ENCODE results near the gene SCT. TPM values are rescaled to one million over a fixed set of nuclear protein-coding genes. Genes with fewer than 3 reads are reported as not detected.

SCT gene
- total RNA-seq, 4 donors from 2014 or later, result not detected

DNA sequence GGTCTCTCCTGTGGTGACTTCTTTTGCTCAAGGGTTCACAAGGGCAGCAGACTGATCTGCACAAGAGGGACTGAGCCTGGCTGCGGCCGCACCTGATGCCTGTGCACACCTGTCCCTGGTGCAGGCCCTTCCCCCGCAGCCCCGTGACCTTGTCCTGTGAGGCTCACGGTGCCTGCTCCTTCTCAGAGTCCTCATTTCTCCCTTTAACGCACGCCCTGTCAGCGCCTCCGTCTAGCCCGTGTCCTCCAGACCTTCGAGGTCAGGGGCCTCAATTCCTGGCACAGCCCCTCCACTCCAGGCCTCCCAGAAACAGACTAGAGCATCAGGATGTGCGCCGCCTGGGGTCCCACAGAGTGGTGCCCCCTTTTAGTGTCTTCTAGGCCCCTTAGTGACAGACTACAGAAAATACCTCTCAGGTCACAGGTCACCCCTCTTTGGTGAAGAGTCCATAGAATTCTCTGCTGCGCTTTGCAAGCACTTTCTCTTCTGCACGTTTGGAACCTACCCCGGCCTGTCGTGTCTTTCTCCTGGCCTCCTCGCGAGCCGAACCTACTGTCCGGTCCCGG, 9.0 kb upstream of the SCT start:
- Histone ChIP-seq H3K27ac (replicated peaks in 1 of 4) (no peak overlapping the region), H3K9me3 (no peaks in the 10 kb centered on the region), H3K27me3 (peaks cover 0 to 44% (median 3%) of the 10 kb centered on the region in 4 donors), H3K36me3 (peaks cover 0 to 13% (median 3%) of the 10 kb centered on the region in 4 donors), H3K4me3 (no peak overlapping the region), H3K4me1 (peaks cover 25 to 43% (median 37%) of the 10 kb centered on the region in 4 donors)
- TF ChIP-seq, protein P1, sequence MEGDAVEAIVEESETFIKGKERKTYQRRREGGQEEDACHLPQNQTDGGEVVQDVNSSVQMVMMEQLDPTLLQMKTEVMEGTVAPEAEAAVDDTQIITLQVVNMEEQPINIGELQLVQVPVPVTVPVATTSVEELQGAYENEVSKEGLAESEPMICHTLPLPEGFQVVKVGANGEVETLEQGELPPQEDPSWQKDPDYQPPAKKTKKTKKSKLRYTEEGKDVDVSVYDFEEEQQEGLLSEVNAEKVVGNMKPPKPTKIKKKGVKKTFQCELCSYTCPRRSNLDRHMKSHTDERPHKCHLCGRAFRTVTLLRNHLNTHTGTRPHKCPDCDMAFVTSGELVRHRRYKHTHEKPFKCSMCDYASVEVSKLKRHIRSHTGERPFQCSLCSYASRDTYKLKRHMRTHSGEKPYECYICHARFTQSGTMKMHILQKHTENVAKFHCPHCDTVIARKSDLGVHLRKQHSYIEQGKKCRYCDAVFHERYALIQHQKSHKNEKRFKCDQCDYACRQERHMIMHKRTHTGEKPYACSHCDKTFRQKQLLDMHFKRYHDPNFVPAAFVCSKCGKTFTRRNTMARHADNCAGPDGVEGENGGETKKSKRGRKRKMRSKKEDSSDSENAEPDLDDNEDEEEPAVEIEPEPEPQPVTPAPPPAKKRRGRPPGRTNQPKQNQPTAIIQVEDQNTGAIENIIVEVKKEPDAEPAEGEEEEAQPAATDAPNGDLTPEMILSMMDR (IDR thresholded peaks at IDR 0.05), result no peak
- no peak for TF ChIP-seq POLR2AphosphoS5 (IDR thresholded peaks at IDR 0.05)
- no peak for TF ChIP-seq POLR2A (IDR thresholded peaks at IDR 0.05; ENCODE audit: low read depth)
- TF ChIP-seq EP300 (IDR thresholded peaks at IDR 0.05), result no peak
- WGBS, result 77% methylated on average over 22 of the region's 22 CpGs
- DNase-seq (ENCODE audit: extremely low spot score), result no peak
- intact Hi-C loops (cut with DNase I), result no loop called here

DNA sequence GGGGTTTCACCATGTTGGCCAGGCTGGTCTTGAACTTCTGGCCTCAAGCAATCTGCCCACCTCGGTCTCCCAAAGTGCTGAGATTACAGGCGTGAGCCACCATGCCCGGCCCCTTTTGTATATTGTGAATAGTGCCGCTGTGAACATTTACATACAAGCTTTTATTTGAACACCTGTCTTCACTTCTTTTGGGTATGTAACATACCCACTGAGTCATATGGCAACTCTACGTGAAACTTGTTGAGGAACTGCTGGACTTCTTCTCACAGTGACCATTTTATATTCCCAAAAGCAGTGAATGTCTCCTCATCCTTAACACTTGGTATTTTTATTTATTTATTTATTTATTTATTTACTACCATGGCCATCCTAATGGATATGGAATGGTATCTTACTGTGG, 3.9 kb upstream of the SCT start:
- Histone ChIP-seq H3K4me1 (peaks cover 2 to 29% (median 19%) of the 10 kb centered on the region in 4 donors), H3K4me3 (no peak overlapping the region), H3K9me3 (no peaks in the 10 kb centered on the region), H3K27ac (replicated peaks in 1 of 4) (no peak overlapping the region), H3K36me3 (peaks cover 0 to 3% (median under 1%) of the 10 kb centered on the region in 4 donors), H3K27me3 (peaks cover 0 to 10% (median 0%) of the 10 kb centered on the region in 4 donors)
- WGBS, result 96% methylated on average over 5 of the region's 5 CpGs
- DNase-seq (ENCODE audit: extremely low spot score), result no peak
- TF ChIP-seq, protein P1 (IDR thresholded peaks at IDR 0.05), result no peak
- TF ChIP-seq POLR2AphosphoS5 (IDR thresholded peaks at IDR 0.05) (no peak), POLR2A (IDR thresholded peaks at IDR 0.05; ENCODE audit: low read depth) (no peak), EP300 (IDR thresholded peaks at IDR 0.05) (no peak)
- intact Hi-C loops (cut with DNase I), result no loop called here

DNA sequence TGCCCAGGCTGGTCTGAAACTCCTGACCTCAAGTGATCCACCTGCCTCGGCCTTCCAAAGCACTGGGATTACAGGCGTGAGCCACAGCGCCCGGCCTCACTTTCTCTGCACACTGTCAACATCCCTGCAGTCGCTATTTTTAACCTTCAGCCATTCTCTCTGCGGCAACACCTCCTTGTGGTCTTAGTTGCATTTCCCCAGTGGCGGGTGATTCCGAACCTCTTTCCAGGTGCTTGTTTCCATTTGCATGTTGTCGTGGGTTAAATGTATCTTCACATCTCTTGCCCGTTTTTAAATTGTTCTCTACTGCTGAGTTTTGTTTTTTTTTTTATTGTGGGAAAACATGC, 2.2 kb upstream of the SCT start:
- Histone ChIP-seq H3K27ac (replicated peaks in 1 of 4) (peak overlapping the region in 3 of 4 donors; percentile 4 to 69 (median 63)), H3K4me3 (no peak overlapping the region), H3K36me3 (peaks cover 0 to 5% (median 1%) of the 10 kb centered on the region in 4 donors), H3K27me3 (peaks cover 0 to 27% (median 2%) of the 10 kb centered on the region in 4 donors), H3K9me3 (no peaks in the 10 kb centered on the region), H3K4me1 (peaks cover 2 to 29% (median 19%) of the 10 kb centered on the region in 4 donors)
- no peak for DNase-seq (ENCODE audit: extremely low spot score)
- TF ChIP-seq POLR2AphosphoS5 (IDR thresholded peaks at IDR 0.05) (peak; percentile 24 to 50), EP300 (IDR thresholded peaks at IDR 0.05) (no peak), POLR2A (IDR thresholded peaks at IDR 0.05; ENCODE audit: low read depth) (no peak)
- TF ChIP-seq, protein P1 (IDR thresholded peaks at IDR 0.05), result peak; percentile 25 to 45 (median 35)
- WGBS, result 42% methylated on average over 10 of the region's 10 CpGs
- intact Hi-C loops (cut with DNase I), result no loop called here

DNA sequence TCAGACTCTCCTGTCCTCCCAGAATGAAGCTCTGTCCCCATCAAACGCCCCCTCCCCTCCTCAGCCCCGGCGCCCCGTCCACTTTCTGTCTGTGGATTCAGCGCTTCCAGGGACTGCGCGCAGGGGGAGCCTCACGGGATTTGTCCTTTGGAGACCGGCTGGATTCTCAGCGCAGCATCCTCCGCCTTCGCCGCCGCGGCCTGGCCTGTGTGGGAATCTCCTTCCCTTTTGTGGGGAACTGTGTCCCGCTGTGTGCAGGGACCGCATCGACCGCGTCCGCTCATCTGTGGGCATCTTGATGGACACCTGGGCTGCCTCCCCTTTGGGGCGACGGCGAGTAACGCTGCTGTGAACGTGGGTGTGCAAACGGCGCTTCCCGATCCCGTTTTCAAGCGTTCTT, 1.1 kb upstream of the SCT start:
- no peak for DNase-seq (ENCODE audit: extremely low spot score)
- no peak for TF ChIP-seq POLR2A (IDR thresholded peaks at IDR 0.05; ENCODE audit: low read depth)
- TF ChIP-seq, protein P1 (IDR thresholded peaks at IDR 0.05), result no peak
- TF ChIP-seq EP300 (IDR thresholded peaks at IDR 0.05), result no peak
- no peak for TF ChIP-seq POLR2AphosphoS5 (IDR thresholded peaks at IDR 0.05)
- Histone ChIP-seq H3K27ac (replicated peaks in 1 of 4) (peak overlapping the region in 1 of 4 donors; percentile 69), H3K9me3 (no peaks in the 10 kb centered on the region), H3K4me3 (no peak overlapping the region), H3K27me3 (peaks cover 0 to 38% (median 2%) of the 10 kb centered on the region in 4 donors), H3K36me3 (peaks cover 0 to 13% (median 7%) of the 10 kb centered on the region in 4 donors), H3K4me1 (peaks cover 2 to 29% (median 19%) of the 10 kb centered on the region in 4 donors)
- intact Hi-C loops (cut with DNase I), result no loop called here
- 89% methylated on average over 30 of the region's 31 CpGs for WGBS

DNA sequence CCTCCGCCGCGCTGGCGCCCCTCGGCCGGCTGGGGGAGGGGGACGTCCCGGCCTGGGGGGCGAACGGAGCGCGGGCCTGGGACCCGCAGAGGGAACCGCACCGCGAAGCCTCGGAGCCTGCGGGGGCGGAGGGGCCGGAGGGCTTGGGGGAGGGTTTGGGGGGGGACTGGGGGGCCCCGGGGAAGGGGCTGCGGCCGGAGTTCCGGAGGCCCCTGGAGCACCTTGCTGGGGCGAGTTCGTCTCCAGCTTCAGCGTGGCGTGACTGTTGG, 261 bp upstream of the SCT start:
- H3K27me3 ChIP-seq, result peaks cover 0 to 40% (median 2%) of the 10 kb centered on the region in 4 donors
- no peak for DNase-seq (ENCODE audit: extremely low spot score)
- H3K27ac ChIP-seq (replicated peaks in 1 of 4), result no peak overlapping the region
- TF ChIP-seq POLR2A (IDR thresholded peaks at IDR 0.05; ENCODE audit: low read depth) (no peak), EP300 (IDR thresholded peaks at IDR 0.05) (no peak), POLR2AphosphoS5 (IDR thresholded peaks at IDR 0.05) (no peak)
- TF ChIP-seq, protein P1 (IDR thresholded peaks at IDR 0.05), result no peak
- H3K4me1 ChIP-seq, result peaks cover 2 to 29% (median 19%) of the 10 kb centered on the region in 4 donors
- H3K4me3 ChIP-seq, result peak overlapping the region in 1 of 4 donors; percentile 3
- no peaks in the 10 kb centered on the region for H3K9me3 ChIP-seq
- 71% methylated on average over 4 of the region's 28 CpGs for WGBS
- peaks cover 0 to 21% (median 12%) of the 10 kb centered on the region in 4 donors for H3K36me3 ChIP-seq
- intact Hi-C loops (cut with DNase I), result no loop called here

Measured in esophagus muscularis mucosa (tissue), 4 donors.